ENCODE results near the gene MLST8. TPM values are rescaled to one million over a fixed set of nuclear protein-coding genes. Genes with fewer than 3 reads are reported as not detected.

The MLST8 gene
- total RNA-seq, 4 donors from 2014 or later: 29.3 to 58.8 (median 38.0) TPM

- TF ChIP-seq CTCF (IDR thresholded peaks at IDR 0.05; ENCODE audit: low read depth): no peak
These were observed 5.4 kb downstream of the MLST8 start, which contains the start of gene BRICD5 for GRCh38 chr16:2210386-2211365. BRICD5 (minus strand) TSS chr16:2210863; CDS start chr16:2210833, 30 bp downstream.

- TF ChIP-seq CTCF (IDR thresholded peaks at IDR 0.05; ENCODE audit: low read depth): no peak
These were observed 6.7 kb downstream of the MLST8 start for GRCh38 chr16:2211923-2212347.

- TF ChIP-seq CTCF (IDR thresholded peaks at IDR 0.05; ENCODE audit: low read depth): no peak
These were observed 7.4 kb downstream of the MLST8 start for GRCh38 chr16:2212362-2213324.

- TF ChIP-seq CTCF (IDR thresholded peaks at IDR 0.05; ENCODE audit: low read depth): no peak
These were observed 8.8 kb downstream of the MLST8 start for GRCh38 chr16:2213817-2214718.

GRCh38 chr16:2214719-2214968 is 9.4 kb downstream of the MLST8 start, which contains the start of gene PGP:
PGP (minus strand) TSS chr16:2214840; CDS start chr16:2214777, 63 bp downstream.
- TF ChIP-seq CTCF (IDR thresholded peaks at IDR 0.05; ENCODE audit: low read depth): no peak

GRCh38 chr16:2216330-2216729 is 11.1 kb downstream of the MLST8 start:
- no peak for TF ChIP-seq CTCF (IDR thresholded peaks at IDR 0.05; ENCODE audit: low read depth)
